ENCODE results near the gene PRF1.
"Not testable (repeated sequence)": the region's sequence is repeated elsewhere in the genome, so short reads cannot be mapped to it uniquely, and the experiment has no call there.

Gene PRF1

DNA sequence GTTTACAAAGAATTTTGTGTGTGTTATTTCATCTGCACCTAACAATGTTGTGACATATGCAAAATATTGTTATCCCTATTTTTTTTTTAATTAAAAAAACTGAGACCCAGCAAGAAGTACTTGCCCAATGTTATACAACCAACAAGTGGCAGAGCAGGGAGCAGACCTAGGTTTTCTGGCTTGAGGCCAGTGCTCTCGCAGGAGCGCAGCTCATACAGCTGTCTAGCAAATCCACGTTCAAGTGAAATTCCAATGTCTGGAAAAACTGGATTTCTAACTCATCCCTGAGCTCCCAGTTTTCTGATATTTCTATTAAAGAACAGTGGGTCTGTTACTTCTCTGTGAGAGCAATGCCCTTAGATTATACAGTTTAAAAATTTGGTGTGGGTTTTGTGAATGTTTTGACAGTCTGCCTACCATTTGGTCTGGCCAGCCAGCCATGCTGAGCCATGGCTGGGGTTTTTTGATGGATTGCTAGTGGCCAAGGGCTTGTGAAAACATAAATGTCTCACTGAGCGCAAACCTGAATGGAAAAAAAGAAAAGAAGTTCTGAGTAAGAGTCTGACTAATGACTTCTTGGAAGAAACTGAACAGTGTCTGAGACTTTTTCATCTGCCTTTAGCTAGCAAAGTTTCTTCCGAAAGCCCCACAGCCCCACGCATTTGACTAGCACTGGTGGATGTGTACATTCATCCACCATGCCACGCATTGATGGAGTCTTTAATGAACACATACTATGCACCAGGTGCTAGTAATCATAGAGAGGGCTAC lies 15.4 kb upstream of the PRF1 start:
- DNase-seq (ENCODE audit: low read depth in 2 of 2) = no peak

DNA sequence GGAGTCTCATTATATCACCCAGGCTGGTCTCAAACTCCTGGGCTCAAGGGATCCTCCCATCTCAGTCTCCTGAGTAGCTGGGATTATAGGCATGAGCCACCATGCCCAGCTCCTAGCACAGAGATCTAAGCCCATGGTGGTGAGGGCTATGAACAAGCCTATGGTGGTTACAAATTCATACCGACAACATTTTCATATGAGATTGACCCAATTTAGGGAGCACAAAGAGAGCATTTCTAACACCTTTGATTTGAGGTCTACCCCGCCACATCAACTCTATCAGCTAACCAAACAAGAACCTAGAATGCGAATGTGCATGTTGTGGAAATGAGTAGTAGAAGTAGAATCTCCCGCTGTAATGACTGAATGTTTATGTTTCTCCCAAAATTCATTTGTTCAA lies 14.2 kb upstream of the PRF1 start:
- DNase-seq (ENCODE audit: low read depth in 2 of 2) = no peak

DNA sequence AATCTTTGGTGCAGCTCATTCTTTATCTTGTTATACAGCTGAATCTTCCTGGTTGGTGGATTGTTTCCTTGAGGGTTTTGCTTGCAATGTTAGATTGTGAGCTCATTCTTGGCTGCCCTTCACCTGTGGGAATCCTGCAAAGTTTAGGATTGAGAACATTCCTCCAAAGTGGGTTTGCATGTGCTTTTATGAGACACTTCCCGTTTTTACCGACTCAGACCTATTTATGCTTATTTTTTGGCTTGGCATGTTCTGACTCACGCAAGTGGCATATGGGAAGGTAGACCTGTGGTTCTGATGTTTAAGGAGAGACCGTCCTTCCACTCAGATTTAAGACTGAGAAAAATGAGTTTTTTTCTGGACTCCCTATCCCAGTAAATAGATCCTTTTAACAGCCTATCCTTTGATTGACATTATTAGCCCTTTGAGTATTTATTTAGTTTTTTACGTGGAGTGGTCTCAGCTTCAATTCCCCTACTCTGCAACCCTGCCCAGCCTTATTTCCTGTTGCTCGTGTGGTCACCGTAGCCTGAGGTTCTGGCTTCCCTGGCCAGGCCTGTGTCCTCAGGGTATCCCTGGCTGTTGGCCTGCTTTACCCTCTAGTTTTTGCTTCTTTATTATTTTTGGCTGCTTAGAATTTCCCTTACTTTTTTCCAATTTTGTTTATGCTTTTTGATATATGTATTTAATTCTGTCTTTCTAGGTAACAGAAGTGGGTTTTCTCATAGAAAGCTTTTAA lies 13.4 kb upstream of the PRF1 start:
- no peak for DNase-seq (ENCODE audit: low read depth in 2 of 2)

DNA sequence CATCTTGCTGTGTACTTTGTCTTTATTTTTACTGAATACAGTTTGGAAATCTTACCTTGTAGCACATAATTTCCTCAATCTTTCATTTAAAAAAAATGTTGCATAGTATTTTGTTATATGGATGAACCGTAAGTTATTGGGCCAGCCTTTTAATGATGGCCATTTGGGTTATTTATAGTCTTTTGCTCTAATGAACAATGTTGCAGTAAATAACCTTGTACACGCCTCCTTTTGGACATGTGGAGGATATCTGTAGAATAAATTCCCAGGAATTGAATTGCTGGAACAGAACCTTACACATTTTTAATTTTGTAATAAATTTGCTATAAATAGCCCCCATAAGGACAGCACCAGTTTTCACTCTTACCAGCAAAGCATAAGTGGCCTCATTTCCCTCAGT lies 12.7 kb upstream of the PRF1 start:
- no peak for DNase-seq (ENCODE audit: low read depth in 2 of 2)

DNA sequence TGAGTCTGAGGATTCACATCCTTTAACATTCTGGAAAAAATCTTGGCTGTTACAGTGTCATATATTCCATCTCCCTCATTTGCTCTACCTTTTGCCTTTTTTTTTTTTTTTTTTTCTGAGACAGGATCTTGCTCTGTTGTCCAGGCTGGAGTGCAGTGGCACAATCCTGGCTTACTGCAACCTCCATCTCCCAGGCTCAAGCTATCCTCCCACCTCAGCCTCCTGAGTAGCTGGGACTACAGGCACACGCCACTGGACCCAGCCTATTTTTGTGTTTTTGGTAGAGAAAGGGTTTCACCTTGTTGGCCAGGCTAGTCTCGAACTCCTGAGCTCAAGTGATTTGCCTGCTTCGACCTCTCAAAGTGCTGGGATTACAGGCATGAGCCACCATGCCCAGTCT lies 11.8 kb upstream of the PRF1 start:
- DNase-seq (ENCODE audit: low read depth in 2 of 2) = not testable (repeated sequence)

DNA sequence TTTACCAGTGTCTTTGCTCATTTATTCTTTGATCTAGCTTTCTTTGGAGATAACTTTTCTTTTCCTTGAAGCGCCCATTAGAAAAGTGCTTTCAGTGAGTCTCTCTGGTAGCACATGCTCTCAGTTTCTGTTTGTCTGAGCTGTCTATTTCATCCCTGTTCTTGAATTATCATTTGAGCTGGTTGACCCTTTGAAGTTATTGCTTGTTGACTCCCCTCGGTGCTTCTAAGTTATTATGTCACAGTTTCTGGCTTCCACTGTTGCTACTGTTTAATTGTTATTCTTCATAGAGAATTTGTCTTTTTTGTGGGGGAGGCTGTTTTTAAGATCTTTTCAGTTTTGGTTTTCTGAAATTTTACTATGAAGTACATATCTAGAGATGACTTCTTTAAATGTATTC lies 11.4 kb upstream of the PRF1 start:
- DNase-seq (ENCODE audit: low read depth in 2 of 2) = no peak

DNA sequence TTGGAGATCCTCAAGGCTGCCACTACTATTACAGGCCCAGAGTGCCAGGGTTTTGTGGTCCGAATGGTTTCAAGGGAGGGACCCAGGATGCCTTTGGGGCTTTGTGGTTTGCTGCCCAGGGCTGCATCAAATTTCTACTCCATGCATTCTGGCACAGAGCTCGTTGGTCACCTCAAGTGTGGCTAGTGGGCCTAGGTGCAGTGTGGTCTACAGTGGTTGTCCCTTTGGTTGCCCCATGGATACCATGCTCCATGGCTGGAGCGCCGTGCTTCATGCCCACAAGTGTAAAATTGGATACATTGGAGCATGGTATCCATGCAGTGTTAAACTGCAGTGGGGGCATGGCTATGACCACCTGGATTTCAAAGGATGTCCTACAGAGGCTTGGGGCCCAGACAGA lies 5.4 kb upstream of the PRF1 start:
- DNase-seq (ENCODE audit: low read depth in 2 of 2) = no peak

DNA sequence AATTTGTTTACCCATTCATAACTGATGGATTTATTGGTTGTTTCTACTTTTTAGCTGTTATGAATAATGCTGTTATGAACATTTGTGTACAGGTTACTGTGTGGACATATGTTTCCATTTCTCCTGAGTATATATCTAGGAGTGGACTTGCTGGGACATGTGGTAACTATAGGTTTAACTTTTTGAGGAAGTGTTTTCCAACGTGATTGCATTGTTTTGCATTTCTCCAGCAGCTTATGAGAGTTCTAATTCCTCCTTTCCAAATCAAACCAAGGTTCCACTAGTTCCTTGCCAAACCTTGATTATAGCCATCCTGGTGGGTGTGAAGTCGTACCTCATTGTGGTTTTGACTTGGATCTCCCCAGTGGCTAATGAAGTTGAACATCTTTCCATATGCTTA lies 2.6 kb upstream of the PRF1 start:
- DNase-seq (ENCODE audit: low read depth in 2 of 2) = no peak

DNA sequence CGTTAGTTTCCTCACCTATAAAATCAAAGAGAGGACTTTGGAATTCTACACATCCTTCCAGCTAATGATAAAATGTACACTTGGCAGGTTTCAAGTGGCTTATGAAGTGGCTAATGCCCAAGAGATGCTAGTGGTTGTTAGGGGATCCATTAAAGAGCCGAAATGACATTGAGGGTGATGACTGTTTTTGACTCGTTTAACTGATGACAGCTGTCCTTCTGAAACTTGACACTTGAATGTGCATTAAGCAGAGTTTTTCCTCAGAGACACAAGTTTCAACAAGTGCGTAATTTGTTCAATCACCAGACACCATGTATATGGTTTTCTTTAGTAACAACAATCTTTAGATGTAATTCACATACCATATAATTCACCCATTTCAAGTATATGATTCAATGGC lies 1.6 kb upstream of the PRF1 start:
- no peak for DNase-seq (ENCODE audit: low read depth in 2 of 2)

DNA sequence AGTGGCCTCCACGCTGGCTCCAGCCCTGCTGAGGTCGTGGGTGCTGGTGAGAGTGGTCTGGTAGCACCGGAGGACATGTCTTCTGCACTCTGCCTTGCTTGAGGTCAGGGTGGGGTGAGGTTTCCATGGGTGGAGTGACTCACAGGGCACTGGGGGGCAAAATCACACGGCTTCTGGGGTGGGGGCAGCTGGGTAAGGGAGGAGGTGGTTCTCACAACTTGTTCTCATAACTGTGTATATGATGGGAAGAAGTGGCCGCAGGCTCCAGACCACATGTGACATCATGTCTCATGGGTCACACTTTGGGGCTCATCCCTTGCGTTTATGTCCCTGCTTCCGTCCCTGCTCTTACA lies 884 bp upstream of the PRF1 start:
- DNase-seq (ENCODE audit: low read depth in 2 of 2) = no peak

DNA sequence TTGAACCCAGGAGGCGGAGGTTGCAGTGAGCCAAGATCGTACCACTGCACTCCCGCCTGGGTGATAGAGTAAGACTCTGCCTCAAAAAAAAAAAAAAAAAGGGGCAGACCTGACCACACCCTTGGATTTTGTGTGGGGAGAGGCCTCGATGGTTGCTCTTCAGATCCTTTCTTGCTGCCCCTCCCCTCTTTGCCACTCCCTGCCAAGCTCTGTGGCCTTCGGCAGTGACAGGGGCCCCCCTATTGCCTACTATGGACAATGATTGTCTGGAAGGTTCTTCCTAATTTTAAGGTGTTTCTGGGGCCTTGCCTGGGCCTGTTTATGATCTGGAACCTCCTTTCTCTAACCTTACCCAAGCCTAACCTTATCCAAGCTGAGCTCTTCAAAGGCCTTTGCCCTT lies 795 bp downstream of the PRF1 start:
- no peak for DNase-seq (ENCODE audit: low read depth in 2 of 2)

DNA sequence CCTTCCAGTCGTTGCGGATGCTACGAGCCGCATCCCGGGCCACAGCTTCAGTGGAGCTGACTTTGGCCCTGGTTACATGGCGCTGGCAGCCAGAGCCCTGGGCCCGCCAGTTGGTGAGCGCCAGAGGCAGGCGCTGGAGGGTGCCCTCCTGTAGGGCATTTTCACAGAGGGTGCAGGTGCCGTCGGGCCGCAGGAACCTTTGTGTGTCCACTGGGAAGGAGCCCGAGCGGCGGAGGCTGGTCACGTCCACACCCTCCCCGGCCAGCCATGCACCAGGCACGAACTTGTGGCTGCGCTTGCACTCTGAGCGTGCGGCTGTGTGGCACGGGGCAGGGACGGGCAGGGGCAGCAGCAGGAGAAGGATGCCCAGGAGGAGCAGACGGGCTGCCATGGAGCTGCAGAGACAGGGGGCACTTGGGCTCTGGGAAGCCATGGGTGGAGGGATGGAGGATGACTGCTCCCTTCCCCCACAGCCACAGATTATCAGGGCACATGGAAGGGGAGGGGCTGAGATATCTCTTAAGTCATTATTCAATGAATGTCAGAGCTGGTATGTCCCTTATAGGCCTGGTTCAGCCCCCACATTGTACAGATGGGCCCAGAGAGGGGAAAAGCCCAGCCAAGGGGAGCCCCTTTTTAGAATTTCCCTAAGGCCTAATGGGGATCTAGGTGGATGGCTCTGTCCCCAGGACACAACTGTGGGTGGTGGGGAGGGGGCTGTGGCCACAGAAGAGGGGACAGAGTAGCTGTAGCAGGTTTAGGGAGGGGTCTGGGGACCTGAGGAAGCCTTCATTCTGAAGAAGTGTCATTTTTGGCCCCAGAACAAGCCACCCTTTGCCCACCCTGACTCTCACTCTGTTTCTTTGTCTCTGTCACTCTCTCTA lies 1.8 kb downstream of the PRF1 start:
- DNase-seq (ENCODE audit: low read depth in 2 of 2) = no peak

DNA sequence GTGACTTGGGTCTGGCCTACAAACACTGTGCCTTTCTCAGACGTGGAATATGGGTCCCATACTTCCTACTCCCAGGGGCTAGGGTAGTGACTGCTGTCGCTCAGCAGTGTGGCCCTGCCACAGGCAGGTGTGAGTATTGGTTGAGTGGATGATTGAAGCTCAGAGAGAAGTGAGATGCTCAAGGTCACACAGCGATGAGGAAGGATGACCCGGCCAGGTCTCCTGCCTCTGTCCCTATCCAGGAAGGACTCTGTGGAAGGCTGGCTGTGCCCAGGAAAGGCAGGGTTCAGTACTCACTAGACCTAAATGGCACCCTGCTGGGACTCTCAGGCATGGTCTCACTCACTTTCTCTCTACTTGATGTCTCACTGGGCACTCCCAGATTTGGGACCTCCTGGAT lies 2.8 kb downstream of the PRF1 start:
- no peak for DNase-seq (ENCODE audit: low read depth in 2 of 2)

DNA sequence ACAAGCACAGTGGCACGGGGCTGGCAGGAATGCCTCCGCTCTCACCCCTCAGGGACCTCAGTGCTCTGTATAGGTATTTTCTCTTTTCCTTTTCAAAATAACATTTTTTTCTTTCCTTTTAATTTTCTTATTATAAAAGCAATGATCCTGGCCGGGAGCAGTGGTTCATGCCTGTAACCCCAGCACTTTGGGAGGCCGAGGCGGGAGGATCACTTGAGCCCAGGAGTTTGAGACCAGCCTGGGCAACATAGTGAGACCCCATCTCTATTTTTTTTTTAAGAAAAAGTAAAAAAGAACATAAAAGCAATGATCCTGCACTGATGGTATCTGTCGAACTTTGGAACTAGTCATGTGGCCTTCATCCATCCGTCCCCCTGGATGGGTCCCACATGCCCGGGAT lies 3.2 kb downstream of the PRF1 start:
- DNase-seq (ENCODE audit: low read depth in 2 of 2) = no peak

DNA sequence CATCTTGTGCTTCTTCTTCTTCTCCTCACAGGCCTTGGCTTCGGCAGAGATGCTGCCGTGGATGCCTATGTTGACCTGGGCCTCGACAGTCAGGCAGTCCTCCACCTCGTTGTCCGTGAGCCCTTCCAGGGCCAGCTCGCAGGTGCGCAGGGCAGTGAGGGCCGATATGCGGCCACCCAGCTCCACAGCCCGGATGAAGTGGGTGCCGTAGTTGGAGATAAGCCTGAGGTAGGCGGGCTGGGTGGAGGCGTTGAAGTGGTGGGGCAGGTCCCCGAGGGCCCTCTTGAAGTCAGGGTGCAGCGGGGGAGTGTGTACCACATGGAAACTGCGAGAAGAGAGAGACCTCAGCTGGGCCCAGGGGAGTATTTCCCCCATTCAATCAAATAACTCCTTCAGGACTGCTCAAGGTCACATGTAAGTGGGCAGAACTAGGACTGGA lies 3.7 kb downstream of the PRF1 start:
- no peak for DNase-seq (ENCODE audit: low read depth in 2 of 2)

DNA sequence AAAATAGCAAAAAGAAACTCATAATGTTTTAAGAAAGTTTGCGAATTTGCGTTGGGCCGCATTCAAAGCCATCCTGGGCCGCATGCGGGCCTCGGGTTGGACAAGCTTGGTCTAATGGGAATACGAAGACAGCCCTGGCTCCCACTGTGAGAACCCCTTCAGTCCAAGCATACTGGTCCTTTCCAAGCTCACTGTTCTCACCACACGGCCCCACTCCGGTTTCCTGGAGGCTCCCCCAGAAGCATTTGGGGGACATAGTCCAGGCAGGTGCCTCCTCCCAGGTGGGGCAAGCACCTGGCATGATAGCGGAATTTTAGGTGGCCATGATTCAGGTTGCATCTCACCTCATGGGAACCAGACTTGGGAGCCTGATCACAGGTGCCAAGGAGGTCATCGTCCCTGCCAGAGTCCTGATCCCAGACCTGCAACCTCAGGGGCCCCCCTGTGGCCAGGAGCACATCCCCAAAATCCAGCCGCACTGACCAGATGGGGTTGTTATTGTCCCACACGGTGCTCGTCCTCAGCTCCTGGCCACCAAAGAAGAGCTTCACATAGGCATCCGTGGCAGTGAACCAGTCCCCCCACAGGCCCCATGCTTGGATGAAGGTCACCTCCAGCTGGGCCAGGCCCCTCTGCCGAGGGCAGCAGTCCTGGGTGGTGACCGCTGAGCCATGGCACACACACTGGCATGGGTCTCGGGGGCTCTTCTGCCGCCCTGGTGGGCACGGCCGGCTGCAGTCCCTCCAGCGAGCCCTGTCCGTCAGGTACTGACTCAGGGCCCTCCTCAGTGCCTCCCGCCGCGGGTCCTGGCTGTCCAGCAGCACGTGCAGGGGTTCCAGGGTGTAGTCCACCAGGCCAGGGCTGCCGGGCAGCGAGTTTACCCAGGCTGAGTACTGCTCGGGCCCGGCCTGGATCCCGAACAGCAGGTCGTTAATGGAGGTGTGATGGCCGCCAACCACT lies 4.4 kb downstream of the PRF1 start:
- DNase-seq (ENCODE audit: low read depth in 2 of 2) = no peak

DNA sequence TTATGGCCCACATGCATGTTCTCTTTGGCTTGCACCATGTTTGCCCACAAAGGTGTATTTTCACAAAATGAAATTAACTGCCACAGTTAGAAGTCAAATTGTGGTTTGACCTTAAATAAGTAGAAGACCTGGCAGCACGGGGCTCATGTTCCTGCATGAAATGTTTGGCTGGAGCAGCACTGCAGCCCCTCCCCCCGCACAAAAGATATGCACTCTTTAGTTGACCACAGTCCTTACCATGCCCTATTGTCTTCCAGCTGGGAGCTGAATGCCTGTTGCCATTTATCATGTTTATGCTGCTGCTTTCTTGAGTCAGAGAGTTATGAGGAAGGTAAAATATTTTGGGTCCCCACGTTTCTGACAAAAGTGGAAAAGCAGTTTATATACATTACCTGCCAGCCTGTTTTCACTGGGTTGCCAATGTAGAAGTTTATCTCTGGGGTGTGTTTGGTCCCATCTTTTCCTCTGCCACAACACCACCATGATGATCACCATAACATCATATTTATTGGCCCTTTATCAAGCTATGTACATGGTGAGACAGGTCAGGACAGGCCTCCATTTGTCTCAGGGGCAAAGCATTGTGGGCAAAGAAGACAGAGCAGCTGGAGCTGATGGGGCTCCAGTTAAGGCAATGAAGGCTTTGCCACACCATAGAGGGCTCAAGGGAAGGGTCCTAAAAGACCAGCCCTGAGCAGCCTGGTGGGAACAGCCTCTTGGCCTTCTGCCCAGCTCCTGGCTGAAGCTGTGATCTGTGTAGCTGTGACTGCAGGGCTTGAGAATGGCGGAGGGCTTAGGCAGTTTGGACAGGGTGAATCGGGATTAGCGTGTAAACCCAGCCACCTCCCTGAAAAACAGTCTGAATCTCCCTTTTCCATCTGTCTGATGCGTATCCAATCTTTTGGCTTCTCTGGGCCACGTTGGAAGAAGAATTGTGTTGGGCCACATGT lies 5.4 kb downstream of the PRF1 start:
- no peak for DNase-seq (ENCODE audit: low read depth in 2 of 2)

DNA sequence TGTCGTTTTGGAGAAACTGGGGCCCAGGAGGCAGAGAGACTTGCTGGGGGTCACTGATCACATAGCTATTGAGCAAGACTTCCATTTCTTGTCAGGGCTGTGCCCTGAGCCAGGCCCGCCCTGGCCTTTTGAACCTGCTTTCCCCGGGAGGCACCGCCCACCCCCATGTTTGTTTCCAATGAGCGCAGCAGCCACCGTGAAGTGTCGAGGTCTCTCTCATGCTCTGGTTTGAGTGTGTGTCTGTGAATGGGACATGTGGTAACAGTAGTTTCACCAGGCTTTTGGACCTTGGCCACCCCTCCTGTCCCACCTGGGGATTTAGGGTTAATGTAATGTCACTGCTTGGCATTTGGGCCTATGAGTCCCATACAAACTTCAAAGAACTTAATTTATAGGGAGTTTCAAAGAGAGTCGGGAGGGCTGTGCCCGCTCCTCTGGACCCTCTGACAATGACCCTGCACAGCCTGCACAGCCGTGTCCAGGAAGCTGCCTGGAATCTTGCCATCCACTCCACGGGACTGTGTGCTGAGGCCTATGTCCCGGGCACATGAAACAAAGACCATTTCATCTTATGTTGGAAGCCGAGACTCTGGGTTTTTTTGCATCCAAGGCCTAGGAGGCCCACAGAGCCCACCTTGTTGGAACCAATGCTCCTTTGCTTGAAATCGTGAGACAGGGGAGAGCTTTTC lies 6.3 kb downstream of the PRF1 start:
- no peak for DNase-seq (ENCODE audit: low read depth in 2 of 2)

DNA sequence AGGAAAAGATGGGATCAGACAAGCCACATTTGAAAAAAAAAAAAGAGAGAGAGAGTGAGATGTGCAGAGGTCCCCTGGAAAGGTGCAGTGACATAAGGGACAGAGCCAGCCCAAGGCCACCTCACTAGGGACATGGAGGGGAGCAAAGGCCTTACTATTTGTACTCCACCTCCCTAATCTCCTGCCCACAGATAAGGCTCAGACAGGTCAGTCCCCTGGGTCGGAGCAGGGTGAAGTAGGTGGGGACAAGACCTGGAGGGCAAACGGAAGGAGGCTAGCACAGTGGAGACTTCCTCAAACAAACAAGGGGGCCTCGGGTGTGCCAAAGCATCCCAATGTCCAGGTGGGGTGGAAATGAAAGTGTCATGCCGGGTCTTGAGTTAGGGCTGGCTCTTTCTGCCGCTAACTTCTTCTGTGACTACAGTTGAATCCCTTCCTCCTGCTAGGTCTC lies 7.0 kb downstream of the PRF1 start:
- no peak for DNase-seq (ENCODE audit: low read depth in 2 of 2)

DNA sequence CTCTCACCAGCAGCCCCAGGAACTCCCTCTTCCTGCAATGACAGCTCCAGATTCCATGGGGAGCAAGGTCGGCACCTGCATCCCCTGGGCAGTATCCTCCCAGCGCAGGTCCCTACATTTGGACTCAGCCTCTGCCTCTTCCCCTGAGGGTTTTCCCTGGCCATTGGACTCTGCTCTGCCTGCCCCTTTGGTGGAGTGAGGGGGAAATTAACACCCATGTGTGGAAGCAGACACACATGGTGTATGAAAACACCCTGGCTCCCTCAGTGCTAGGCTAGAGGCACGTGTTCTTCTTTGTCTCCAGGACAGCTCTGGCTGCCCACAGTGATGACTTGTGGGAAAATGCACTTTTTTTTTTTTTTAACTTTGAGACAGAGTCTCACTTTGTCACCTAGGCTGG lies 8.4 kb downstream of the PRF1 start:
- DNase-seq (ENCODE audit: low read depth in 2 of 2) = no peak
